Small intestine (tissue), 7 donors: ENCODE measurements around the gene PALLD. TPM values are rescaled to one million over a fixed set of nuclear protein-coding genes. Genes with fewer than 3 reads are reported as not detected.
A peak's percentile ranks its signal among the peaks of the same experiment; 100 is the strongest.

Experiments used
- DNase-seq, 2 donors: peaks; one replicate each; pipeline versions ENCODE4 v3.0.0 to v3.0.0-alpha.2; 2013
- FAIRE-seq: peaks from 2 replicates; lab custom pipeline; 2012; peaks lifted over from hg19 to GRCh38; lab: Jason Lieb, UNC
- H3K27ac ChIP-seq, 3 donors: one replicate each; pipeline ENCODE4 v1.5.1; 2013; ENCODE audit warnings: low read length in 2 of 3, mild to moderate bottlenecking in 2 of 3, control low read depth in 1 of 3, inconsistent platforms in 1 of 3, low read depth in 1 of 3, moderate library complexity in 1 of 3
- H3K27me3 ChIP-seq, 3 donors: one replicate each; pipeline ENCODE4 v1.6.1; 2013; ENCODE audit warnings: low read length in 3 of 3, inconsistent platforms in 1 of 3; ENCODE audit not compliant: control insufficient read depth in 3 of 3, insufficient read depth in 3 of 3
- H3K36me3 ChIP-seq, 3 donors: one replicate each; pipeline ENCODE4 v1.6.1; 2013; ENCODE audit warnings: low read length in 3 of 3, inconsistent platforms in 1 of 3, low read depth in 1 of 3, mild to moderate bottlenecking in 1 of 3, moderate library complexity in 1 of 3; ENCODE audit not compliant: control insufficient read depth in 3 of 3, insufficient read depth in 2 of 3
- H3K4me1 ChIP-seq, 3 donors: one replicate each; pipeline ENCODE4 v1.6.1; 2013; ENCODE audit warnings: low read length in 2 of 3, inconsistent platforms in 1 of 3, low read depth in 1 of 3, mild to moderate bottlenecking in 1 of 3, moderate library complexity in 1 of 3; ENCODE audit not compliant: control insufficient read depth in 3 of 3, insufficient read depth in 2 of 3
- H3K4me3 ChIP-seq, 3 donors: one replicate each; pipeline ENCODE4 v1.5.1; 2013; ENCODE audit warnings: low read length in 3 of 3, control low read depth in 1 of 3, inconsistent platforms in 1 of 3, low read depth in 1 of 3, mild to moderate bottlenecking in 1 of 3, moderate library complexity in 1 of 3
- H3K9me3 ChIP-seq, 2 donors: one replicate each; pipeline ENCODE4 v1.6.1; 2013; ENCODE audit warnings: low read depth in 1 of 2, low read length in 1 of 2; ENCODE audit not compliant: control insufficient read depth in 2 of 2, insufficient read depth in 1 of 2
- WGBS, 3 donors: extraction: QIAGEN DNeasy Blood & Tissue Kit; methylation state at CpG; one replicate each; pipeline ENCODE4 v1.1.7; 2013; 5-methylcytosine and 5-hydroxymethylcytosine counted together
- polyA plus RNA-seq, 4 donors: library from polyadenylated mRNA; stranded (reverse) in 3 of 4; unstranded in 1 of 4; fragments of 200-250 nt in 3 of 4; fragments of 120-200 nt in 1 of 4; gene quantifications; one replicate each; pipeline versions ENCODE4 v1.2.1 to v1.2.3, GENCODE V29; 2013
- donor health status: healthy with polysubstance abuse.
- donor health status: control.
- donor health status: control.
- donor health status: Bipolar disorder and iron deficiency.
- donor health status: healthy.

The PALLD gene
- polyA plus RNA-seq, 4 donors, result 31.3 to 58.9 (median 38.0) TPM

DNA sequence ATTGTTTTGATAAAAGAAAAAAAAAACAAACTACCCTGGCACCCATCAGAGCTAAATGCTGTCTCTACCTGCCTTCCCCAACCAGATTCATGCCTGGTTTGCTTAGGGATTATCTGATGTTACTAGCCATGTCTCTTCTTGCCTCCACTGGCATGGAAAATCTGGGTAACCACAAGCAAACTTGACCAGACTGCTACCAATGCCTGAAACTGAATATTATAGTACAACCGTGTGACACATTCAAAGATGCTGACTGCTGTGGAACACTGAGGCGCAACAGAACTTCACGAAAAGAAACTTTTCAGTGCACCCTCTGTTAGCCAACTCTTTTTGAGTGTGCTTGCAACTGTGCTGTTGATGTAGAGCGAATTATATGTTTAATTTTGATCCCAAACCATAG is 285.1 kb downstream of the PALLD start:
- FAIRE-seq, result no peak
- Histone ChIP-seq H3K4me3 (no peak overlapping the region), H3K27me3 (no peaks in the 10 kb centered on the region)

GRCh38 chr4:168782439-168782838 is 285.6 kb downstream of the PALLD start:
- H3K36me3 ChIP-seq, result no peaks in the 10 kb centered on the region
- FAIRE-seq, result no peak
- no peak for DNase-seq
- whole genome bisulfite sequencing, 3 donors, result 83 to 88% (median 87%) methylated on average over 5 of the region's 5 CpGs
- H3K9me3 ChIP-seq, result peaks cover 0 to under 1% of the 10 kb centered on the region in 2 donors
- H3K27me3 ChIP-seq, result no peaks in the 10 kb centered on the region
- H3K4me3 ChIP-seq, result no peak overlapping the region
- H3K27ac ChIP-seq, result no peak overlapping the region
- peaks cover 0 to 3% (median 2%) of the 10 kb centered on the region in 3 donors for H3K4me1 ChIP-seq

More for the DNA sequence above, 285.1 kb downstream of the PALLD start:
- Histone ChIP-seq H3K27ac (no peak overlapping the region), H3K9me3 (peaks cover 0 to 5% of the 10 kb centered on the region in 2 donors), H3K36me3 (no peaks in the 10 kb centered on the region), H3K4me1 (no peaks in the 10 kb centered on the region)
- no peak for DNase-seq
- 68 to 89% (median 81%) methylated on average over 4 of the region's 4 CpGs for WGBS, 3 donors

DNA sequence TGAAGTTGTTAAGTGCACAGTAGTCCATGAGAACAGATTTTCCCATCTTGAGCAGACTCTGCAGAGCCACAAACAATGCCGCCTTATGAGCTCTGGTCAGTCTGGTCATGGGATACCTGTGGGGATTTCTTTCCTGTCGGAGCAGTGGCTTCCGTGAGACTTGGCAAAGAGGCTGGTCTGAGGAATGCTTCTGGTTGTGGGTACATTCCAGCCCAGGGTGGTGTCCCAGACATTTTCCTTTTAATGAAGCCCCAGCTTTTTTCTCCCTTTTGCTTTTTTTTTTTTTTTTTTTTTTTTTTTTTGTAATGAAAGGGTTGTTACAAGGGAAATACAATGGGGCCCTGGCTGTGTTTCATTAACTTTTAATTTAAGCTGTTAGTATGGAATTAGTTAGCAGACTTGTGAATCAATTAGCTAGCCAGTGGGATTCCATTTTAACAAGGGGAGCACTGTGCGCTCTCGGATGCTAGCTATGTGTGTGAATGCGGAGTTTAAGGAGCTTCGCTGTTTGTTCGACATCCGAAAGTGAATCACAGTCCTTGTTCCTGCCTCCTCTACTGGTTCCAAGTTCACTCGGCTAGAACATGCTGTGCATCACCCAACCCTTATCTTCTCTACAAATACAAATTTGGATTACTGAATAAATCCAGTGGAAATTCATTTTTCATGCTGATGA is 288.1 kb downstream of the PALLD start:
- WGBS, 3 donors, result 91 to 96% (median 93%) methylated on average over 10 of the region's 10 CpGs
- DNase-seq (no peak), FAIRE-seq (no peak)
- Histone ChIP-seq H3K36me3 (no peaks in the 10 kb centered on the region), H3K4me1 (peaks cover 0 to 6% (median 2%) of the 10 kb centered on the region in 3 donors), H3K4me3 (no peak overlapping the region), H3K9me3 (no peaks in the 10 kb centered on the region), H3K27ac (no peak overlapping the region), H3K27me3 (no peaks in the 10 kb centered on the region)

- Histone ChIP-seq H3K36me3 (no peaks in the 10 kb centered on the region), H3K4me1 (peaks cover 0 to 6% (median 2%) of the 10 kb centered on the region in 3 donors), H3K27me3 (no peaks in the 10 kb centered on the region), H3K27ac (peak overlapping the region in 2 of 3 donors; percentile 2 to 48), H3K4me3 (no peak overlapping the region), H3K9me3 (no peaks in the 10 kb centered on the region)
- FAIRE-seq (no peak), DNase-seq (no peak)
- 30 to 70% (median 47%) methylated on average over 1 of the region's 1 CpG for WGBS, 3 donors
These were observed 290.5 kb downstream of the PALLD start for GRCh38 chr4:168787334-168787733.

DNA sequence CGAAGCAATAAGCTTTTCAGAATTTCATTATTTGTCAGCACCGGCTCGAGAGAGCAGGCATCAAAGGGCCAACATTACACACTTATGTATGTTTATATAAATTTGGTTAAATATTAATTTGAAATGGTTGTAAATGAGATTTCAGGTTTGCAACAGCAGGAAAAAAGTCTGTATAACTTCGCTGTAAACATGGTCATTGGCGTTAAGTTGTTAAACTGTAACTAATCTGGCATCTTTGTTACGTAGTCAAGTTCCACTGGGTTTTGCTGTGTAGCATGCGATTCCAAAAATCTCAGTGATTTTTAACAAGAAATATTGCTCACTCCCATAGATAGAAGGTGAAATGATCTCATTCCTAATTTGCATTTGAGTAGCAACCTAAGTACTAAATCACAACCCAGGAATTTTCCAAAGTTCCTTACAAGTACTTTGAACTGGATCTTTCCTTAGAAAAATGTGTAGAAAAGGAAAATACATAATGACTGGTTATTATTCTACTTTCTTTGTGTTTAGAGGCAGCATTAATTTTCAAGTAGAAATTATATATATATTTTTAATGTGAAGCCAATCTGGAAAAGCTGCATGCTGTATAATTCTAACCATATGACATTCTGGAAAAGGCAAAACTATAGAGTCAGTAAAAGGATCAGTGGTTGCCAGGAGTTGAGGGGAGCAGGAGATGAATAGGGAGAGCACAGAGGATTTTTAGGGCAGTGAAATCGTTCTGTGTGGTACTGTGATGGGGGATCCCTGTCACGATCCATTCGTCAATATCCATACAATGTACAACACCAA is 291.1 kb downstream of the PALLD start:
- H3K9me3 ChIP-seq, result no peaks in the 10 kb centered on the region
- no peak overlapping the region for H3K4me3 ChIP-seq
- no peaks in the 10 kb centered on the region for H3K36me3 ChIP-seq
- no peaks in the 10 kb centered on the region for H3K27me3 ChIP-seq
- H3K27ac ChIP-seq, result peak overlapping the region in 2 of 3 donors; percentile 2 to 48
- 31 to 66% (median 44%) methylated on average over 10 of the region's 10 CpGs for WGBS, 3 donors
- DNase-seq (peak; percentile 73 to 75), FAIRE-seq (no peak)
- H3K4me1 ChIP-seq, result peaks cover 0 to 6% (median 2%) of the 10 kb centered on the region in 3 donors

GRCh38 chr4:168790898-168791297 is 294.0 kb downstream of the PALLD start:
- FAIRE-seq, result no peak
- Histone ChIP-seq H3K4me3 (no peak overlapping the region), H3K9me3 (peaks cover 0 to 2% of the 10 kb centered on the region in 2 donors), H3K27ac (no peak overlapping the region), H3K36me3 (peaks cover 0 to 4% (median 0%) of the 10 kb centered on the region in 3 donors), H3K27me3 (no peaks in the 10 kb centered on the region), H3K4me1 (peaks cover 0 to 12% (median 2%) of the 10 kb centered on the region in 3 donors)
- DNase-seq, result no peak

DNA sequence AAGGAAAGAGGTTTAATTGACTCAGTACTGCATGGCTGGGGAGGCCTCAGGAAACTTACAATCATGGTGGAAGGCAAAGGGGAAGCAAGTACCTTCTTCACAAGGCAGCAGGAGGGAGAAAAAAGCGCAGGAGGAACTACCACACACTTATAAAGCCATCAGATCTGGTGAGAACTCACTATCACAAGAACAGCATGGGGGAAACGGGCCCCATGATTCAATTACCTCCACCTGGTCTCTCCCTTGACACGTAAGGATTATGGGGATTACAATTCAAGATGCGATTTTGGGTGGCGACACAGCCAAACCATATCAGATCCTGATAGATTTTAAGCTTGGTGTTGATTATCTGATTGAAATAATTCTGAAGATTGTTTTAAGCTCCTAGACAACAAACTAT is 294.5 kb downstream of the PALLD start:
- peaks cover 0 to 4% (median 0%) of the 10 kb centered on the region in 3 donors for H3K36me3 ChIP-seq
- no peak overlapping the region for H3K27ac ChIP-seq
- H3K27me3 ChIP-seq, result no peaks in the 10 kb centered on the region
- FAIRE-seq, result no peak
- peaks cover 2 to 16% (median 3%) of the 10 kb centered on the region in 3 donors for H3K4me1 ChIP-seq
- DNase-seq, result no peak
- WGBS, 3 donors, result 85 to 90% (median 88%) methylated on average over 5 of the region's 5 CpGs
- H3K4me3 ChIP-seq, result no peak overlapping the region
- H3K9me3 ChIP-seq, result peaks cover 0 to 2% of the 10 kb centered on the region in 2 donors

DNA sequence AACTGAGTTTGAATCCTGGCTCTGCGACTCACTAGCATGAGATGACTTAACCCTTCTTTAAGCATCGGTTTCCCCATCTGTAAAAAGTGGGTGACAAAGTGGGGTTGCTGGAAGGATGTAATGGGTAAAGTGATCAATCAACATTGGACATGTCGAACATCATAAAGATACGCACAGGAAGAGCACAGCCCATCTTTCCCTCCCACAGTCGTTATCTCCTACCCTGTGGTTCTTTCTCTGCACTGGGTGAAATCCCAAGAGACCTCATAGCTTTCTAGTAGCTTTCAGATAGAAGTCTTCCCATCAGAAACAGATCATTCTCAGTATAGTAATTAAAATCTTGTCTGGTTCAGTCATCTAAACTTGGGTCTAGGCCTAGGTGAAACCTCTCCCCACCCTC is 296.7 kb downstream of the PALLD start:
- no peak overlapping the region for H3K4me3 ChIP-seq
- WGBS, 3 donors, result 90 to 93% (median 91%) methylated on average over 5 of the region's 5 CpGs
- H3K4me1 ChIP-seq, result peaks cover 2 to 28% (median 3%) of the 10 kb centered on the region in 3 donors
- DNase-seq (no peak), FAIRE-seq (no peak)
- H3K36me3 ChIP-seq, result peaks cover 0 to 4% (median 0%) of the 10 kb centered on the region in 3 donors
- peaks cover 0 to 2% of the 10 kb centered on the region in 2 donors for H3K9me3 ChIP-seq
- H3K27me3 ChIP-seq, result no peaks in the 10 kb centered on the region
- H3K27ac ChIP-seq, result no peak overlapping the region
